K562 (cell line): Measurements from ENCODE around the gene HSBP1L1. TPM values are rescaled to one million over a fixed set of nuclear protein-coding genes. Genes with fewer than 3 reads are reported as not detected.
"Not testable (repeated sequence)": the region's sequence is repeated elsewhere in the genome, so short reads cannot be mapped to it uniquely, and the experiment has no call there.

Experiments used
- ATAC-seq: fragments of 200-7000 bp; cut with Tn5 transposase; 3 replicates; pipeline ENCODE4 v1.9.1; 2020; ENCODE audit warnings: moderate library complexity
- BruUV-seq: library from RNA; stranded (reverse); fragments of 400-500 nt; replicated peaks from 2 replicates; lab custom pipeline; 2021; lab: Mats Ljungman, UMichigan
- CTCF ChIA-PET: fragments of 300-600 bp; formaldehyde crosslinking; extraction: SDS; loops from one replicate; lab custom pipeline; 2021; ENCODE audit warnings: low intra/inter-chr PET ratio; lab: Yijun Ruan, JAX
- POLR2A ChIA-PET: fragments of 300-600, 350-650 bp; sonication (Branson Sonifier 250); formaldehyde crosslinking; extraction: SDS; loops from one replicate; lab custom pipeline; 2021; ENCODE audit warnings: antibody characterized with exemption, inconsistent platforms; lab: Yijun Ruan, JAX
- DNase-seq, 4 experiments: peaks; one replicate each; pipeline versions ENCODE4 v3.0.0 to v3.0.0-alpha.2; 2011 to 2018; ENCODE audit warnings: low spot score in 3 of 4, mixed read lengths in 3 of 4; ENCODE audit errors: extremely low read depth in 1 of 4
- FAIRE-seq: peaks from 2 replicates; lab custom pipeline; 2011; peaks lifted over from hg19 to GRCh38; lab: Jason Lieb, UNC
- H2AFZ ChIP-seq: 2 replicates; pipeline ENCODE4 v1.6.0; 2011; ENCODE audit warnings: low read depth, low read length, control low read depth, inconsistent platforms
- H3K27ac ChIP-seq: fragments of 200-600 bp; 3 replicates; pipeline ENCODE4 v1.8.0; 2011; ENCODE audit warnings: low read depth, mild to moderate bottlenecking, control low read depth, inconsistent platforms, low read length, moderate library complexity, mixed read lengths; ENCODE audit errors: extremely low read depth
- H3K27me3 ChIP-seq, 2 experiments: fragments of 300-600 bp in 1 of 2; 2 replicates in 1 of 2; 3 replicates in 1 of 2; pipeline versions ENCODE4 v1.6.0 to v1.8.0; 2011; ENCODE audit warnings: inconsistent platforms in 2 of 2, low read length in 2 of 2, mild to moderate bottlenecking in 1 of 2, mixed read lengths in 1 of 2, moderate library complexity in 1 of 2; ENCODE audit not compliant: control insufficient read depth in 2 of 2, insufficient read depth in 2 of 2
- H3K36me3 ChIP-seq: fragments of 300-600 bp; 3 replicates; pipeline ENCODE4 v1.8.0; 2011; ENCODE audit warnings: mild to moderate bottlenecking, low read length, inconsistent platforms; ENCODE audit not compliant: control insufficient read depth, insufficient read depth
- H3K4me1 ChIP-seq, 2 experiments: fragments of 200-600 bp in 1 of 2; replicated peaks in 1 of 2; 2 replicates in 1 of 2; 3 replicates in 1 of 2; pipeline versions ENCODE4 v1.5.1 to v1.8.0; 2011; ENCODE audit warnings: inconsistent platforms in 2 of 2, low read length in 2 of 2, mild to moderate bottlenecking in 1 of 2, mixed read lengths in 1 of 2, moderate library complexity in 1 of 2; ENCODE audit not compliant: control insufficient read depth in 2 of 2, insufficient read depth in 2 of 2
- H3K4me2 ChIP-seq: 2 replicates; pipeline ENCODE4 v1.6.1; 2011; ENCODE audit warnings: low read length, control low read depth, inconsistent platforms, mixed read lengths; ENCODE audit not compliant: insufficient read depth
- H3K4me3 ChIP-seq: fragments of 200-600 bp; sonication (generic), shearing (Covaris generic); 2 replicates; pipeline ENCODE4 v1.5.1; 2016; ENCODE audit warnings: control low read depth, inconsistent platforms
- H3K79me2 ChIP-seq: fragments of 200-600 bp; 3 replicates; pipeline ENCODE4 v1.8.0; 2011; ENCODE audit warnings: low read length, inconsistent platforms; ENCODE audit not compliant: control insufficient read depth, insufficient read depth
- H3K9ac ChIP-seq, 2 experiments: 2 replicates each; pipeline versions ENCODE4 v1.6.0 to v1.6.1; 2011; ENCODE audit warnings: low read depth in 2 of 2, low read length in 2 of 2, control low read depth in 1 of 2, inconsistent platforms in 1 of 2, mild to moderate bottlenecking in 1 of 2, mixed read lengths in 1 of 2; ENCODE audit not compliant: insufficient read depth in 1 of 2
- H3K9me1 ChIP-seq: one replicate; pipeline ENCODE4 v1.6.0; 2011; ENCODE audit warnings: inconsistent platforms, mild to moderate bottlenecking, low read length, moderate library complexity; ENCODE audit not compliant: control insufficient read depth, insufficient read depth
- H3K9me3 ChIP-seq: replicated peaks from 2 replicates; pipeline ENCODE4 v1.5.1; 2011; ENCODE audit warnings: low read depth, low read length, inconsistent platforms; ENCODE audit not compliant: control insufficient read depth, insufficient read depth
- H4K20me1 ChIP-seq: replicated peaks from 2 replicates; pipeline ENCODE4 v1.6.1; 2011; ENCODE audit warnings: low read length, inconsistent platforms, mixed read lengths; ENCODE audit not compliant: control insufficient read depth, insufficient read depth
- CBFA2T3 ChIP-seq: fragments of 450-650 bp; IDR thresholded peaks from 2 replicates; pipeline ENCODE4 v1.6.1; 2017
- E2F6 ChIP-seq, 2 experiments: IDR thresholded peaks; 2 replicates each; pipeline ENCODE4 v1.6.1; 2011; ENCODE audit warnings: borderline replicate concordance in 1 of 2, control low read depth in 1 of 2, low read depth in 1 of 2, low read length in 1 of 2, mild to moderate bottlenecking in 1 of 2, mixed read lengths in 1 of 2, moderate library complexity in 1 of 2; ENCODE audit not compliant: insufficient read depth in 1 of 2, insufficient read length in 1 of 2, poor library complexity in 1 of 2, severe bottlenecking in 1 of 2; ENCODE audit errors: extremely low read depth in 1 of 2
- FOSL1 ChIP-seq: fragments of 200-800 bp; sonication (Bioruptor generic); conservative IDR thresholded peaks from 2 replicates; pipeline ENCODE4 v1.6.1; 2016; ENCODE audit warnings: missing genetic modification characterization, missing compliant biosample characterization
- HMBOX1 ChIP-seq: sonication (generic); IDR thresholded peaks from 2 replicates; pipeline ENCODE4 v1.6.1; 2016
- KDM1A ChIP-seq, 2 experiments: fragments of 450-650 bp; IDR thresholded peaks; 2 replicates each; pipeline ENCODE4 v1.6.1; 2016; ENCODE audit warnings: mild to moderate bottlenecking in 2 of 2
- LEF1 ChIP-seq: fragments of 450-650 bp; IDR thresholded peaks from 2 replicates; pipeline ENCODE4 v1.6.1; 2016; ENCODE audit warnings: mild to moderate bottlenecking
- MNT ChIP-seq, 2 experiments: fragments of 450-650 bp; conservative IDR thresholded peaks; 2 replicates each; pipeline ENCODE4 v1.6.1; 2017; ENCODE audit warnings: mild to moderate bottlenecking in 2 of 2, moderate library complexity in 2 of 2
- MYC ChIP-seq, 2 experiments: fragments of 250-450 bp in 1 of 2; sonication (Bioruptor Pico) in 1 of 2; IDR thresholded peaks; 2 replicates each; pipeline versions ENCODE4 v1.5.1 to v1.6.1; 2012 to 2021; ENCODE audit warnings: low read depth in 2 of 2, borderline replicate concordance in 1 of 2, improper control_type of control experiment in 1 of 2, low read length in 1 of 2, mild to moderate bottlenecking in 1 of 2, moderate library complexity in 1 of 2
- SOX6 ChIP-seq: fragments of 450-650 bp; IDR thresholded peaks from 2 replicates; pipeline ENCODE4 v1.6.1; 2014; ENCODE audit warnings: mild to moderate bottlenecking
- WGBS: fragments of 100-300 bp; shearing (Covaris generic); methylation state at CpG from one replicate; pipeline ENCODE4 v1.1.6; 2016; ENCODE audit warnings: low coverage, mixed read lengths; ENCODE audit not compliant: insufficient coverage; ENCODE audit errors: missing lambda C conversion rate; 5-methylcytosine and 5-hydroxymethylcytosine counted together
- in situ Hi-C: fragments of 300-500 bp; cut with MboI; formaldehyde crosslinking; loops from 4 replicates; pipeline ENCODE4 v1.15.0; 2018; ENCODE audit warnings: inconsistent platforms, mixed read lengths
- intact Hi-C: fragments of 100-400 bp; cut with micrococcal nuclease; formaldehyde crosslinking; loops from 2 replicates; pipeline ENCODE4 v1.14.2; 2022
- polyA plus RNA-seq, 8 experiments: library from polyadenylated mRNA; depleted of rRNA in 4 of 8; stranded (reverse) in 5 of 8; unstranded in 3 of 8; fragments of >200 nt; fragmentation: Nextera tagmentation in 2 of 8; fragmentation: Illumina TruSeq in 1 of 8; extraction: Ambion mirVana in 2 of 8; extraction: Trizol in 1 of 8; gene quantifications; 2 replicates each; pipeline versions ENCODE4 v1.2.1 to v1.2.3, GENCODE V29; 2011 to 2014; ENCODE audit warnings: inconsistent platforms in 1 of 8, missing spikeins in 1 of 8
- total RNA-seq, 7 experiments: library from RNA; depleted of rRNA in 6 of 7; stranded (reverse); fragments of >200 nt in 6 of 7; fragmentation: Illumina TruSeq in 2 of 7; extraction: Trizol in 2 of 7; gene quantifications; 2 replicates each; pipeline versions ENCODE4 v1.2.1 to v1.2.3, GENCODE V29; 2011 to 2021; ENCODE audit warnings: low replicate concordance in 1 of 7

Gene HSBP1L1
- total and polyA plus RNA-seq, 9 of the 15 experiments (the other 6 are each of a cell fraction or from before 2014, with no cell fraction given): 0.24 to 0.36 TPM; not detected in 7

- Histone ChIP-seq H3K4me1 (peaks cover 15 to 25% of the 10 kb centered on the region in 2 experiments; a peak in 4 of 5 replicates), H2AFZ (peak overlapping the region; percentile 56), H3K4me2 (peak overlapping the region; percentile 18; the same call in 1 of the 2 replicates)
- DNase-seq (peak in 1 of 4 experiments; percentile 59), FAIRE-seq (peak; percentile 52), ATAC-seq (peak; percentile 50)
- intact Hi-C loops; H4K20me1 ChIP-seq; H3K9me1 ChIP-seq; H3K9me3 ChIP-seq; H3K36me3 ChIP-seq; H3K27ac ChIP-seq; H3K79me2 ChIP-seq; in situ Hi-C loops; H3K9ac ChIP-seq; BruUV-seq; H3K4me3 ChIP-seq; H3K27me3 ChIP-seq; CTCF ChIA-PET; TF ChIP-seq MYC (CRISPR knock-in tag; IDR thresholded peaks at IDR 0.05; ENCODE audit: borderline replicate concordance, low read depth): not testable (repeated sequence)
- under 1% methylated on average over 11 of the region's 12 CpGs for WGBS
- POLR2A ChIA-PET: interaction anchor here (0.6 kb wide), 1 partner anchor 25 kb away, joined by 3 read pairs; no protein-coding TSS in a partner anchor
- peak; percentile 70 to 86 for TF ChIP-seq MNT (conservative IDR thresholded peaks at IDR 0.05)
- TF ChIP-seq E2F6 (IDR thresholded peaks at IDR 0.05; ENCODE audit: borderline replicate concordance in 1 of 2, extremely low read depth in 1 of 2, insufficient read depth in 1 of 2, insufficient read length in 1 of 2, low read depth in 1 of 2, low read length in 1 of 2, poor library complexity in 1 of 2, severe bottlenecking in 1 of 2): peak in 1 of 2 experiments; percentile 10
- 0 out of 2 replicates have a peak, but pooled peaks have one; percentile 19 for TF ChIP-seq LEF1
- peak; percentile 23; the same call in 1 of the 2 replicates for TF ChIP-seq MYC (IDR thresholded peaks at IDR 0.05; ENCODE audit: low read depth, low read length)
- TF ChIP-seq FOSL1 (tag): 0 out of 2 replicates have a peak, but pooled peaks have one; percentile 22
- peak; percentile 95 for TF ChIP-seq HMBOX1
- TF ChIP-seq CBFA2T3: peak; percentile 66
- TF ChIP-seq KDM1A (IDR thresholded peaks at IDR 0.05): peak; percentile 83
- peak; percentile 63; the same call in 1 of the 2 replicates for TF ChIP-seq SOX6
These were observed 4.2 kb upstream of the HSBP1L1 start for GRCh38 chr18:79960161-79960801.
